Measurements from ENCODE around the gene PMM2.

Gene PMM2

DNA sequence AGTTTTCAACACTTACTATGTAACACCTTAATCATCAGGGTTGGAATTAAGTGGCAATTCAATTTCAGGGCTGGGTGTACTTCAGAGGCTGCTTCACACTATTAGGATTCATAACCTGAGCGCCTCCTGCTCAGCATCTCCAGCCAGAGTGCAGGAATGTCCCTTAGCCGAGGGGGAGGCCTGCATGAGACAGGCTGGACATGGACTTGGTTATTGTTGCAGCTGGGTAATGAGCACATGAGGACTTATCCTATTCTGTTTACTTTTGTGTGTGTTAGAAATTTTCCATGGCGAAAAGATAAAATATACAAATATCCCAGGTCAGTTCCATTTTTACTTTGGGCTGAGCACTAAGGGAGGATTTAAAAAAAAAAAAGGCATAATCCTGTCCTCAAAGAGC is 10.4 kb downstream of the PMM2 start:
- no peak overlapping the region for H2AK5ac ChIP-seq (ENCODE audit: low read length)
- H3K79me2 ChIP-seq (ENCODE audit: control insufficient read depth, insufficient read depth, low read length, poor library complexity), result no peaks in the 10 kb centered on the region
- no peak overlapping the region for H3K23ac ChIP-seq (ENCODE audit: low read length)
- DNase-seq, result no peak
- H4K8ac ChIP-seq (ENCODE audit: low read depth, low read length), result no peak overlapping the region
- no peak overlapping the region for H2BK12ac ChIP-seq (ENCODE audit: low read length)
- no CpG with 5 or more reads among the region's 3 CpGs for WGBS (ENCODE audit: extremely low coverage, insufficient coverage, insufficient read length)
- no peak overlapping the region for H3K27ac ChIP-seq (ENCODE audit: low read depth, low read length)
- no peaks in the 10 kb centered on the region for H3K27me3 ChIP-seq (ENCODE audit: insufficient read depth, low read length)
- no peaks in the 10 kb centered on the region for H3K79me1 ChIP-seq (ENCODE audit: low read length)
- no peak overlapping the region for H3K18ac ChIP-seq (ENCODE audit: low read length)
- H3K9me3 ChIP-seq (ENCODE audit: insufficient read depth, low read depth, low read length), result no peaks in the 10 kb centered on the region
- no peak overlapping the region for H2BK5ac ChIP-seq (ENCODE audit: low read depth, low read length, poor library complexity)
- no peak overlapping the region for H4K12ac ChIP-seq (ENCODE audit: low read depth, low read length)
- H3K4me1 ChIP-seq (ENCODE audit: control insufficient read depth in 1 of 2, insufficient read depth in 2 of 2, low read length in 2 of 2), result no peaks in the 10 kb centered on the region
- no peak overlapping the region for H3K14ac ChIP-seq (ENCODE audit: low read length)
- H3K9ac ChIP-seq (ENCODE audit: low read length), result no peak overlapping the region
- no peak overlapping the region for H3K4me2 ChIP-seq (ENCODE audit: low read length)
- no peak overlapping the region for H4K91ac ChIP-seq (ENCODE audit: low read depth, low read length)
- no peak overlapping the region for H3K4me3 ChIP-seq (ENCODE audit: low read depth, low read length)
- H2BK120ac ChIP-seq (ENCODE audit: insufficient read depth, low read length, poor library complexity), result no peak overlapping the region
- H3K36me3 ChIP-seq (ENCODE audit: control insufficient read depth in 1 of 2, insufficient read depth in 2 of 2, low read length in 2 of 2), result peaks cover 52 to 80% of the 10 kb centered on the region in 2 experiments
- no peak overlapping the region for H3K4ac ChIP-seq (ENCODE audit: low read depth, low read length)
- no peak overlapping the region for H2AFZ ChIP-seq (ENCODE audit: insufficient read depth, low read length, poor library complexity)

DNA sequence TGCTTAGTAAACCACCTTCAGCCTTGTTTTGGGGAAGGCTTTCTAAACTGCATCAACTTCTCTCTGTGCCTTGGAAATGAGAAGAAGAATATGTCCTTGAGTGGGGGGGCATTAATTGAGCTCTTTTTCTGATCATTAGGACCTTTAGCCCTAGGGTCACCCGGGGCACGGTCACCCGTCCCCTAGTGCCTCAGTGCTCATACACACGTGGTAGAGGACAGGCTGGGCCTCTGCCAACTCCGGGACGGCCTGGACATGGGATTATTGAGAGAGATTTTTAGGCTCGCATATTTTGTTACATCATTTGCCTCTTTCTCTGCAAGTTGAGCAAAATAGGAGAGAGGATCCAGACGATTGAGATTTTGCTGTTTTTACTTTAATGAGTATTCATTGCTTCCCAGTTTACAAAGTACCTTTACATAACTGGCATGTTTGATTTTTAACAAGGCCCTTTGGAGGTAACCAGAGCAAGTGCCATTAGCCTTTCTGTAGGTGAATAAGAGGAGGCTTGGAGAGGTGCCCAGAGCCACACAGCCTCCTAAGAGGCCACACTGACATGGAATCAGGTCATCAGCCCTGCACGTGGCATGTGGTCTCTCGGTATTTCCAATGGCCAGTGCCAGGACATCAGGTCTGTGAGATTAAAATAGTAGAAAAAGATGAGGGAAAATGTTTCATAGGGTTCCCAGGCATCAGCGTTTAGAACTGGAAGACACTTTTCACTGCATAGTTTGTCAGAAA is 11.1 kb downstream of the PMM2 start:
- Histone ChIP-seq H2BK12ac (ENCODE audit: low read length) (no peak overlapping the region), H2AK5ac (ENCODE audit: low read length) (no peak overlapping the region), H3K27ac (ENCODE audit: low read depth, low read length) (no peak overlapping the region), H3K4ac (ENCODE audit: low read depth, low read length) (no peak overlapping the region), H4K12ac (ENCODE audit: low read depth, low read length) (no peak overlapping the region), H3K36me3 (ENCODE audit: control insufficient read depth in 1 of 2, insufficient read depth in 2 of 2, low read length in 2 of 2) (peaks cover 56 to 80% of the 10 kb centered on the region in 2 experiments), H2AFZ (ENCODE audit: insufficient read depth, low read length, poor library complexity) (no peak overlapping the region), H4K8ac (ENCODE audit: low read depth, low read length) (no peak overlapping the region), H3K27me3 (ENCODE audit: insufficient read depth, low read length) (no peaks in the 10 kb centered on the region), H3K9ac (ENCODE audit: low read length) (no peak overlapping the region), H3K9me3 (ENCODE audit: insufficient read depth, low read depth, low read length) (no peaks in the 10 kb centered on the region), H4K91ac (ENCODE audit: low read depth, low read length) (no peak overlapping the region), H3K14ac (ENCODE audit: low read length) (no peak overlapping the region), H3K79me1 (ENCODE audit: low read length) (no peaks in the 10 kb centered on the region), H2BK5ac (ENCODE audit: low read depth, low read length, poor library complexity) (no peak overlapping the region), H3K4me2 (ENCODE audit: low read length) (no peak overlapping the region), H3K79me2 (ENCODE audit: control insufficient read depth, insufficient read depth, low read length, poor library complexity) (no peaks in the 10 kb centered on the region), H3K4me3 (ENCODE audit: low read depth, low read length) (no peak overlapping the region), H3K23ac (ENCODE audit: low read length) (no peak overlapping the region), H2BK120ac (ENCODE audit: insufficient read depth, low read length, poor library complexity) (no peak overlapping the region), H3K18ac (ENCODE audit: low read length) (no peak overlapping the region), H3K4me1 (ENCODE audit: control insufficient read depth in 1 of 2, insufficient read depth in 2 of 2, low read length in 2 of 2) (no peaks in the 10 kb centered on the region)
- DNase-seq, result no peak
- no CpG with 5 or more reads among the region's 11 CpGs for WGBS (ENCODE audit: extremely low coverage, insufficient coverage, insufficient read length)

DNA sequence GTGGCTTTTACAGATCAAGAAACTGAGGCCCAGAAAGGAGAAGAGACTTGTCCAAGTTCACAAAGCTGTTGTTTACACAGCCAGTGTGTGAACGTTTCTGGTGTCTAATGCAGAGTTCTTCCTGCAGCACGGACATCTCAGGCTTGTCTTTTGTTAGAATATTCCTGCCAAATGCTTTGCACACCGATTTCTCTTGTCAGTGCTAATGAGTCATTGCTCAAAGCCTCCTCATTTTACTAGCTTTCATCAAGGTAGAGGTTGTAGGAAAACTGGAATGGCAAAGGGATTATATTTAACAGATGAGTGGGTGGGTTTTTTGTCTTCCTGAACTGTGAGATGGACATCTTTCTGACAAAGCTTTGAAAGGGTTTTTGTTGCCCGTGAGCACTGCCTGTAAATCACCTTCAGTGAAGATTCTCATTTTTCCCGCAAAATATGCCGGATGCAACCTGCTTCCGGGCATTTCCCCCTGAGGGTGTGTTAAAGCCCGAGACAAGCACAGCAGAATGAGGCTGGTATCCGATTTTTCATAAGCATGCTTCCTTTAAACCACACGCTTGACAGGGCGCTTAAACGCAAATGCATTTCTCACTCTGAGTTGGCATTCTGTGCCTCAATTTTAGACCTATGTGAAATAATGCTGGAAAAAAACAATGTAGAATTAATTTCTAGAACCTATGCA is 14.7 kb downstream of the PMM2 start:
- Histone ChIP-seq H3K4me3 (ENCODE audit: low read depth, low read length) (no peak overlapping the region), H3K36me3 (ENCODE audit: control insufficient read depth in 1 of 2, insufficient read depth in 2 of 2, low read length in 2 of 2) (peaks cover 51 to 72% of the 10 kb centered on the region in 2 experiments), H2AFZ (ENCODE audit: insufficient read depth, low read length, poor library complexity) (no peak overlapping the region), H4K12ac (ENCODE audit: low read depth, low read length) (no peak overlapping the region), H3K4me2 (ENCODE audit: low read length) (no peak overlapping the region), H3K27me3 (ENCODE audit: insufficient read depth, low read length) (no peaks in the 10 kb centered on the region), H3K27ac (ENCODE audit: low read depth, low read length) (no peak overlapping the region), H3K23ac (ENCODE audit: low read length) (no peak overlapping the region), H3K18ac (ENCODE audit: low read length) (no peak overlapping the region), H4K91ac (ENCODE audit: low read depth, low read length) (no peak overlapping the region), H2BK5ac (ENCODE audit: low read depth, low read length, poor library complexity) (no peak overlapping the region), H3K79me1 (ENCODE audit: low read length) (no peaks in the 10 kb centered on the region), H3K4me1 (ENCODE audit: control insufficient read depth in 1 of 2, insufficient read depth in 2 of 2, low read length in 2 of 2) (no peaks in the 10 kb centered on the region), H3K79me2 (ENCODE audit: control insufficient read depth, insufficient read depth, low read length, poor library complexity) (no peaks in the 10 kb centered on the region), H2BK12ac (ENCODE audit: low read length) (no peak overlapping the region), H4K8ac (ENCODE audit: low read depth, low read length) (no peak overlapping the region), H3K14ac (ENCODE audit: low read length) (no peak overlapping the region), H2BK120ac (ENCODE audit: insufficient read depth, low read length, poor library complexity) (no peak overlapping the region), H3K9ac (ENCODE audit: low read length) (no peak overlapping the region), H3K9me3 (ENCODE audit: insufficient read depth, low read depth, low read length) (no peaks in the 10 kb centered on the region), H3K4ac (ENCODE audit: low read depth, low read length) (no peak overlapping the region), H2AK5ac (ENCODE audit: low read length) (no peak overlapping the region)
- WGBS (ENCODE audit: extremely low coverage, insufficient coverage, insufficient read length), result no CpG with 5 or more reads among the region's 12 CpGs
- DNase-seq, result peak; percentile 30 to 56

DNA sequence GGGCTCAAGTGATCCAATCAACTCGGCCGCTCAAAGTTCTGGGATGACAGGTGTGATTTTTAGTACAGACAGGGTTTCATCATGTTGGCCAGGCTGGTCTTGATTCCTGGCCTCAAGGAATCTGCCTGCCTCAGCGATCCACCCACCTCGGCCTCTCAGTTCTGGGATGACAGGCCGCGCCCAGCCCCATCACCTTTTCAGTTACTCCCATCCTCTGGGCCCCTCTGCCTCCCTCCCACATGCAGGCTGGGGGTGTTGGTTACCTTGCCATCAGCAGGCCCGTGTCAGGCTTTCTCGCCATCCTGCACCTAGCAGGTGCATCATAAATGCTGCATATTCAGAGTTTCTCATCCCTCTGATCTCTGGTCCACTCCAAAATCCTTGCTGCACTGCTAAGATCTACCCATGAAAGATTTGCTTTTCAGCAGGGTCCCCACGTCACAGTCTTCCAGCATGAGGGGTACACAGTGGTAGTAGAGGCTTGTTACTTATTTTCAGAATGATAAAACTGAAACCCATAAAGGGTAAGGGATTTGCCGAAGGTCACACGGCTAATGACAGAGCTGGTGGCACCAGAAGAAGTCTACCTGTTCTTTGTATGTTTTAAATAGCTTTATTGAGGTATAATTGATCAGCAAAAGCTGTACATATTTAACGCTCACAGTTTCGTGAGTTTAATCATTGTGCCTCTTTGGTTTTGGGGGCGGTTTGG is 16.6 kb downstream of the PMM2 start:
- Histone ChIP-seq H3K4me2 (ENCODE audit: low read length) (no peak overlapping the region), H3K4me3 (ENCODE audit: low read depth, low read length) (no peak overlapping the region), H4K91ac (ENCODE audit: low read depth, low read length) (no peak overlapping the region)

More for the DNA sequence above, 16.6 kb downstream of the PMM2 start:
- no peak overlapping the region for H3K27ac ChIP-seq (ENCODE audit: low read depth, low read length)
- no CpG with 5 or more reads among the region's 14 CpGs for WGBS (ENCODE audit: extremely low coverage, insufficient coverage, insufficient read length)
- no peak overlapping the region for H2BK120ac ChIP-seq (ENCODE audit: insufficient read depth, low read length, poor library complexity)
- no peak overlapping the region for H2AFZ ChIP-seq (ENCODE audit: insufficient read depth, low read length, poor library complexity)
- H2BK5ac ChIP-seq (ENCODE audit: low read depth, low read length, poor library complexity), result no peak overlapping the region
- no peaks in the 10 kb centered on the region for H3K79me2 ChIP-seq (ENCODE audit: control insufficient read depth, insufficient read depth, low read length, poor library complexity)
- no peak overlapping the region for H3K23ac ChIP-seq (ENCODE audit: low read length)
- no peak overlapping the region for H4K8ac ChIP-seq (ENCODE audit: low read depth, low read length)
- no peak overlapping the region for H2BK12ac ChIP-seq (ENCODE audit: low read length)
- no peak overlapping the region for H3K14ac ChIP-seq (ENCODE audit: low read length)
- peaks cover 46 to 69% of the 10 kb centered on the region in 2 experiments for H3K36me3 ChIP-seq (ENCODE audit: control insufficient read depth in 1 of 2, insufficient read depth in 2 of 2, low read length in 2 of 2)
- H3K9ac ChIP-seq (ENCODE audit: low read length), result no peak overlapping the region
- no peaks in the 10 kb centered on the region for H3K4me1 ChIP-seq (ENCODE audit: control insufficient read depth in 1 of 2, insufficient read depth in 2 of 2, low read length in 2 of 2)
- H3K79me1 ChIP-seq (ENCODE audit: low read length), result no peaks in the 10 kb centered on the region
- no peak for DNase-seq
- no peaks in the 10 kb centered on the region for H3K27me3 ChIP-seq (ENCODE audit: insufficient read depth, low read length)
- H3K18ac ChIP-seq (ENCODE audit: low read length), result no peak overlapping the region
- no peak overlapping the region for H2AK5ac ChIP-seq (ENCODE audit: low read length)
- H3K4ac ChIP-seq (ENCODE audit: low read depth, low read length), result no peak overlapping the region
- H4K12ac ChIP-seq (ENCODE audit: low read depth, low read length), result no peak overlapping the region
- no peaks in the 10 kb centered on the region for H3K9me3 ChIP-seq (ENCODE audit: insufficient read depth, low read depth, low read length)
